ENCODE data around the gene MED12L.

The MED12L gene

GRCh38 chr3:151330379-151330778 lies 244.9 kb downstream of the MED12L start:
- no peak for DNase-seq

GRCh38 chr3:151330899-151331298 lies 245.4 kb downstream of the MED12L start:
- no peak for DNase-seq

GRCh38 chr3:151331696-151332095 lies 246.2 kb downstream of the MED12L start:
- no peak for DNase-seq

GRCh38 chr3:151345859-151346258 lies 260.4 kb downstream of the MED12L start:
- DNase-seq = no peak

- DNase-seq = no peak
These were observed 260.8 kb downstream of the MED12L start for GRCh38 chr3:151346292-151346691.

- no peak for DNase-seq
These were observed 262.0 kb downstream of the MED12L start for GRCh38 chr3:151347432-151347831.

GRCh38 chr3:151350656-151351055 lies 265.2 kb downstream of the MED12L start:
- DNase-seq = no peak

- no peak for DNase-seq
These were observed 265.8 kb downstream of the MED12L start for GRCh38 chr3:151351219-151351618.

GRCh38 chr3:151351648-151352047 lies 266.2 kb downstream of the MED12L start:
- no peak for DNase-seq

GRCh38 chr3:151356794-151357462 lies 271.5 kb downstream of the MED12L start:
- no peak for DNase-seq

- DNase-seq = no peak
These were observed 272.0 kb downstream of the MED12L start for GRCh38 chr3:151357463-151357850.

- DNase-seq = no peak
These were observed 277.3 kb downstream of the MED12L start for GRCh38 chr3:151362751-151363174.

GRCh38 chr3:151366993-151367392 lies 281.5 kb downstream of the MED12L start:
- DNase-seq = no peak

- no peak for DNase-seq
These were observed 282.0 kb downstream of the MED12L start for GRCh38 chr3:151367448-151367847.

GRCh38 chr3:151371526-151371925 lies 286.1 kb downstream of the MED12L start:
- DNase-seq = no peak

GRCh38 chr3:151372063-151372820 lies 286.8 kb downstream of the MED12L start:
- no peak for DNase-seq

GRCh38 chr3:151377768-151378385 lies 292.4 kb downstream of the MED12L start:
- DNase-seq = no peak

GRCh38 chr3:151379083-151379734 lies 293.7 kb downstream of the MED12L start:
- peak; percentile 76 for DNase-seq

- DNase-seq = no peak
These were observed 297.2 kb downstream of the MED12L start for GRCh38 chr3:151382671-151383070.

GRCh38 chr3:151383111-151383510 lies 297.6 kb downstream of the MED12L start:
- DNase-seq = no peak

- no peak for DNase-seq
These were observed 298.5 kb downstream of the MED12L start for GRCh38 chr3:151383956-151384355.

- DNase-seq = no peak
These were observed 299.3 kb downstream of the MED12L start, which contains the start of gene P2RY12 for GRCh38 chr3:151384741-151385174. Gene P2RY12, minus strand, starts transcription at chr3:151384753. Its CDS starts 45,908 bp downstream, at chr3:151338845.

GRCh38 chr3:151386056-151386455 lies 300.6 kb downstream of the MED12L start:
- no peak for DNase-seq

Measured in islet precursor cell (in vitro differentiated cells).